NCI-H1694 (cell line): Measurements from ENCODE around the gene CSNK1G1.
"Not testable (repeated sequence)": the region's sequence is repeated elsewhere in the genome, so short reads cannot be mapped to it uniquely, and the experiment has no call there.

Source experiments
- DNase-seq: peaks from one replicate; lab custom pipeline; 2025; lab: John Stamatoyannopoulos, UW

CSNK1G1 gene

DNA sequence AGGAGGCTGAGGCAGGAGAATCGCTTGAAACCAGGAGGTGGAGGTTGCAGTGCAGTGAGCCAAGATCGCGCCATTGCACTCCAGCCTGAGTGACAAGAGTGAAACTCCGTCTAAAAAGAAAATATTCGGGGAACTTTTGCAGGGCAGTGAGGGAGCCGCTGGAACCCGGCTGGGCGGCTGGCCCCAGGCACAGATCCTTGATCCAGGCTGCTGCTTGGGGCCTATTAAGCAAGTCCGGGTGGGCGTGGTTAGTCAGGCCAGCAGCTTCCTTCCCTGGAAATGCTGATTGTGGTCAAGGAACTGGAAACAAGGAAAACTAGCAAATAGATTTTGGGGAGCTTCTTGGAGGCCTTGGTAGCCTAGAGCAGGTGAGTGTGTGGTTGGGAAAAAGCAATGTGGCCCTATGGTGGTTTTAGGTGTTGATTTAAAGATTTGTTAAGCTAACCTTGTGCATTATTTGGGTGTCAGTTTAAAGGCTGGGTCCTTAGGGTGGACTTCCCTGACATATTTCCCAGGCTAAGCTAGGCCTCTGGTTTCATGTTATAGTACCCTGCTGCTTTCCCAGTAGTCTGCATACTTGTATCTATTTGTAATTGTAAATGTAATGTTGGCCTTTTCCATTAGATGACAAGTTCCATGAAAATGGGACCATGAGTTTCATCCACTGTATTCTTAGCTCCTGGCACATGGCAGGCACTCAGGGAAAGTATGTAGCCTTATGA is 222.2 kb downstream of the CSNK1G1 start:
- no peak for DNase-seq

DNA sequence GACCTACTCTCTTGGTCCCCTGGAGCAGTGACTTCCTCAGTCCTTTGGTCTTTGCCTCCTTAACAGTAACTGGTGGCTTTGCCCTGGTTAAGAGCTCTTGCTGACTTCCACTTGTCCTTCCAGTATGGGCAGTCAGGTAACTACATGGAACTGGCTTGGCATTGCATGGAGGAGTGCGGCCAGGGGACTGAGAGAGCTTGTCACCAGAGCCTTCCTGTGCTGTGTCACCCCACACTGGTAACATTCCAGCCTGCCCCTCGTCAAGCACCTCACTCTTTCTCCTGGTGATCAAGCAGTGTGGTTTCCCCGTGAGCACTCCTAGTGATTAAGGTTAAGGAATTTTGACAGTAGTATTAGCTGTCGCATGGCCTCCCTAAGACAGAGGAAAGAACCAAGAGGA is 223.8 kb downstream of the CSNK1G1 start:
- DNase-seq = no peak

DNA sequence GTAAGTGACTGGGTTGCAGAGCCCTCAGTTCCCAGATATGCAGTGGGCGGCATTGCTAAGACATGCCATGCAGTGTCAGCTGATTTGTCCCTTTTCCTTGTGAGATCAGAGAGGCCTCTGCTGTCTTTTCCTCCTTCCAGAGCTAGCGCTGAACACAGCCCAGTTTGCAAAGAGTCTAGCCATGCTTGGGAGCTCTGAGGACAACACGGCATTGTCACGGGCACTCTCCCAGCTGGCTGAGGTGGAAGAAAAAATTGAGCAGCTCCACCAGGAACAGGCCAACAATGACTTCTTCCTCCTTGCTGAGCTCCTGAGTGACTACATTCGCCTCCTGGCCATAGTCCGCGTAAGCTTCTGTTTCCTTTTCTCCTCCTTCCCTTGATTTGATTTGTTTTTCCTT is 224.4 kb downstream of the CSNK1G1 start:
- DNase-seq = no peak

GRCh38 chr15:64130159-64130558 is 225.8 kb downstream of the CSNK1G1 start:
- DNase-seq = no peak

DNA sequence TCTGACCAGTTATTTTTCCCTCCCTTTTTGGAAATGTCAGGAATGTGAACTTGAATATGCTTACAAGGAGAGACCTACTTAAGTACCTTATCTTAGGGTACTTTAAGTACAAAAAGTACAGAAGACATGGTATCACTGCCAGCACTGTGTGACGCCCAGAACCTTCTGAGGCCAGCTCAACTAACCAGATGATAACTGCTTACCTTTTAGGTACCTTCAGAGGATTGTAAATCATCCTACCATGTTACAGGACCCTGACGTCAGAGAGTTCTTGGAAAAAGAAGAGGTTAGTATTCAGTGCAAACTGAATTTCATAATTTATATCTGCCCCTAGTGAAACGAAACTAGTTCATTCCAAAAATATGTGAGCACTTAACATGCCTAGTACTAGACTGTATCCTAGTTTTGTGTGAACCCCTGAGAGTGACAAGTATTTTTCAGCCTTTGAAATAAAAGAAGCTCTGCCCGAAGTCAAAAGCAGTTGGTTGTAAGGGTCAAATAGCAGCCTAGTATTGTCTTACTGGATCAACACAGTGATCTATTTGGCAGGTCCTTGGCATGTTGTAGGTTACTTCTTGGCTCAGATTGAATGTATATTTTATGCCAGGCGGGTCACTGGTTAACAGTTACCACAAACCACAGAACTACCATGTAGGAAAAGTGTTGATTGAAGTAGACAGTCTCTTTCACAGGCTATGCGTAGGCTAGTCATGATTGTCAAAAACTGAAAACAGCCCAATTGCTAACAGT is 228.3 kb downstream of the CSNK1G1 start:
- DNase-seq = no peak

GRCh38 chr15:64125978-64126377 is 230.0 kb downstream of the CSNK1G1 start:
- no peak for DNase-seq

GRCh38 chr15:64122936-64123351 is 233.0 kb downstream of the CSNK1G1 start:
- no peak for DNase-seq

GRCh38 chr15:64122444-64122843 is 233.5 kb downstream of the CSNK1G1 start:
- DNase-seq = no peak

GRCh38 chr15:64121614-64122013 is 234.4 kb downstream of the CSNK1G1 start:
- DNase-seq = no peak

- not testable (repeated sequence) for DNase-seq
Observed at GRCh38 chr15:64120322-64120721, 235.7 kb downstream of the CSNK1G1 start.

DNA sequence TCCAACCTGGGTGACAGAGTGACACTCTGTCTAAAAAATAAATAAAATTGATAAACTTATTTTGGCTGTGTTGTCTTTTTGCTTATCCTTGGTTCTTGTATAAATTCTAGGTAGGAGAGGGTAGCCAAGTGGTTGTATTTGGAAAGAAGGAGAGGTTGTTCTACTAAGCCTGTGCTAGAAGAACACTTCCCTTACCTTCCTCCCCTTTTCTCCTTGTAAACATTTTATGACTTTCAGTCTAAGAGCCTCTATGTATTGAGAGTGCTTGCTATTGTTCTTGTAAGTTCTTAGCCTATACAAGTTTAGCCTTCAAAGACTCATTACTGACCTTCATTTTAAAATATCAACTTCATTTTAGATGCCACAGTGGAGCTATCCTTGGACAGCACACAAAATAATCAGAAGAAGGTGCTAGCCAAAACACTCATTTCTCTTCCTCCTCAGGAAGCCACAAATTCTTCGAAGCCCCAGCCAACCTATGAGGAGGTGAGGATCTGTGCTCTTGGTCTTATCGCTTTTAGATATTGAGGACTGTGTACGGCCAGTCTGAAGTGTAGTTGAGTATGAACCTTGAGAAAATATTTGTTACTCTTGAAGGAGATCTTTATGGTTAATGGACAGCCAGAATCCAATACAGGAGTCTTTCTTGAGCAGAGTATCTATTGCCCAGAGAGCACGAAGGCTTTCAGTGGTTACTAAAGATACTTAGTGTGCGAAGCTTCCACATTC is 238.1 kb downstream of the CSNK1G1 start:
- DNase-seq = no peak
